ENCODE results near the gene RRAS2.
"Not testable (repeated sequence)": the region's sequence is repeated elsewhere in the genome, so short reads cannot be mapped to it uniquely, and the experiment has no call there.

RRAS2 gene

GRCh38 chr11:14253421-14253820 is 105.6 kb downstream of the RRAS2 start:
- DNase-seq: no peak

- DNase-seq: not testable (repeated sequence)
Measured at GRCh38 chr11:14252501-14252900, 106.5 kb downstream of the RRAS2 start.

- DNase-seq: no peak
Measured at GRCh38 chr11:14251754-14252153, 107.2 kb downstream of the RRAS2 start.

- peak; percentile 75 for DNase-seq
Measured at GRCh38 chr11:14249121-14249963, 109.6 kb downstream of the RRAS2 start.

GRCh38 chr11:14248580-14248981 is 110.4 kb downstream of the RRAS2 start:
- no peak for DNase-seq

GRCh38 chr11:14245444-14245843 is 113.5 kb downstream of the RRAS2 start:
- no peak for DNase-seq

GRCh38 chr11:14244926-14245325 is 114.1 kb downstream of the RRAS2 start:
- DNase-seq: no peak

- DNase-seq: no peak
Measured at GRCh38 chr11:14242733-14243132, 116.2 kb downstream of the RRAS2 start.

GRCh38 chr11:14242187-14242586 is 116.8 kb downstream of the RRAS2 start:
- no peak for DNase-seq

GRCh38 chr11:14240951-14241350 is 118.0 kb downstream of the RRAS2 start:
- DNase-seq: no peak

GRCh38 chr11:14240221-14240620 is 118.8 kb downstream of the RRAS2 start:
- DNase-seq: no peak

- DNase-seq: no peak
Measured at GRCh38 chr11:14237444-14237961, 121.5 kb downstream of the RRAS2 start.

GRCh38 chr11:14235701-14236100 is 123.3 kb downstream of the RRAS2 start:
- no peak for DNase-seq

- no peak for DNase-seq
Measured at GRCh38 chr11:14234446-14234845, 124.5 kb downstream of the RRAS2 start.

- DNase-seq: no peak
Measured at GRCh38 chr11:14232652-14233051, 126.3 kb downstream of the RRAS2 start.

- DNase-seq: no peak
Measured at GRCh38 chr11:14230407-14230806, 128.6 kb downstream of the RRAS2 start.

- no peak for DNase-seq
Measured at GRCh38 chr11:14229472-14229871, 129.5 kb downstream of the RRAS2 start.

GRCh38 chr11:14228356-14228755 is 130.6 kb downstream of the RRAS2 start:
- no peak for DNase-seq
